Stimulated activated CD8-positive, alpha-beta memory T cell treated with anti-CD3 and anti-CD28 coated beads, Interleukin-4, amount 100 ng/mL, for 1 hour (primary cell): ENCODE measurements around the gene SIMC1.
"Not testable (repeated sequence)": the region's sequence is repeated elsewhere in the genome, so short reads cannot be mapped to it uniquely, and the experiment has no call there.

Source experiments
- DNase-seq, 2 donors: peaks; one replicate each; pipeline ENCODE4 v3.0.0-alpha.2; 2020; ENCODE audit warnings: low read depth in 2 of 2, low spot score in 1 of 2

The SIMC1 gene

DNA sequence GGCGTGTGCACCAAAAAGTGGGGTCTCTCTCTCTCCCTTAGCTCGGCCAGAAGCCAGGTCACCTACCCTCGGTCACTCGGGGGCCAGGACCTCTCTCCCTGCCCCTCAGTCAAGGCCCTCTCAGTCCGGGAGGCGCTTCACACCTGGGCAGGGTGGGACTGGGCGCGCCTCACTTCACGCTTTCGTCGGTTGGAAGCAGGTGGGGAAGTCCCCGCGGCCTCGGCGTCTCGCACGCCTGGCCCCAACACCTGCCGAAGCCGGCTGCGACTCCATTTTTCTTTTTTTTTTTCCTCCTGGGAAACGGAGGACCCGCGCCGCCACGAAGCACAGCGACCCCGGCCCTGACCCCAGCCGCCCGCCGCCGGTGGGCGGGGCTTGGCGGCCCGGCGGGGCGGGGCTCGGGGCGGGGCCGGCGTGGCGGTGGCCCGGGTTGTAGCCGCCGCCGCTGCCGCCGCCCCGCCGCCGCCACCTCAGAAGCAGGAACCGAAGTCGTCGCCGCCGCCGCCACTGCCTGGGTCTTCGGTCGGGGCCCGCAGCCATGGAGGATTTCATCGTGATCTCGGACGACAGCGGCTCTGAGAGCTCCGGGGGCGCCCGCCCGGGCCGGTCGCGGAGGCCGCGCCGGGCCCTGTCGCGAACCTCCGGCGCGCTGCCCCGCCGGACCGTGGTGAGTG, at the start of gene SIMC1:
Gene SIMC1 (plus strand): TSS at position 454 of the 674 bp plus-strand sequence. CDS start 85 bp downstream, at position 539.
- DNase-seq: peak; percentile 8 to 35

DNA sequence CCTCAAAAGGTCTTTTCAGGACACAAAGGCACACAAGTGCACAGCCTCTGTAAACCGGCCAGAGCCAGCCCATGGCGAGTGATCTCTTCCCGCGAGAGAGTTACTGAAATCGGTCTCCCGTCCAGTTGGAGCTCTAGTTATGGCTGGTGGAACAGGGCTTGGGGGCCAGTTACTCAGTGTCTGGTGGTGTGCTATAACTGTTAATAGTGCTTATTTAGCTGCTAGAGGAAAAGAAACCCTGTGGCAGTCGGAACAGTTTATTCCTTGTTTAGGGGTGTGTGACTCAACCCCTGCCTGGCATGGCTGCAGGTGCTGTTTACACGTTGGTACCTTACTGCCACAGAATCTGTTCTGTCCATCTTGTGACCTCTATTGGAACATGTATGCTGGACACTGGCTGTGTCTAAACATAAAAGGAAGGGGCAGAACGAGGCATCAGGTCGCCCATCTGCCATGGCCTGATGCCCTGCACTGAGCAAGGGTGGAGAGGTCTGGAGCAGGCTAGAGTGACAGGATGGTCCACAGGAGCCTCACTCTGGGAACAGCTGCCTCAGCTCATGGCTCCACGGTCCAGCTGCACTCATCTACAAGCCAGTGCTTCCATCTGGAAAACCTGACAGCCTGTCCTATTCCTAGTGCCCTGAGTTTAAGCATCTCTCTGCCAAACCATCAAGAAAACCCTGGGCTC, 49.6 kb upstream of the SIMC1 start:
- DNase-seq: no peak

- DNase-seq: no peak
Observed at GRCh38 chr5:176189857-176190256, 48.4 kb upstream of the SIMC1 start.

DNA sequence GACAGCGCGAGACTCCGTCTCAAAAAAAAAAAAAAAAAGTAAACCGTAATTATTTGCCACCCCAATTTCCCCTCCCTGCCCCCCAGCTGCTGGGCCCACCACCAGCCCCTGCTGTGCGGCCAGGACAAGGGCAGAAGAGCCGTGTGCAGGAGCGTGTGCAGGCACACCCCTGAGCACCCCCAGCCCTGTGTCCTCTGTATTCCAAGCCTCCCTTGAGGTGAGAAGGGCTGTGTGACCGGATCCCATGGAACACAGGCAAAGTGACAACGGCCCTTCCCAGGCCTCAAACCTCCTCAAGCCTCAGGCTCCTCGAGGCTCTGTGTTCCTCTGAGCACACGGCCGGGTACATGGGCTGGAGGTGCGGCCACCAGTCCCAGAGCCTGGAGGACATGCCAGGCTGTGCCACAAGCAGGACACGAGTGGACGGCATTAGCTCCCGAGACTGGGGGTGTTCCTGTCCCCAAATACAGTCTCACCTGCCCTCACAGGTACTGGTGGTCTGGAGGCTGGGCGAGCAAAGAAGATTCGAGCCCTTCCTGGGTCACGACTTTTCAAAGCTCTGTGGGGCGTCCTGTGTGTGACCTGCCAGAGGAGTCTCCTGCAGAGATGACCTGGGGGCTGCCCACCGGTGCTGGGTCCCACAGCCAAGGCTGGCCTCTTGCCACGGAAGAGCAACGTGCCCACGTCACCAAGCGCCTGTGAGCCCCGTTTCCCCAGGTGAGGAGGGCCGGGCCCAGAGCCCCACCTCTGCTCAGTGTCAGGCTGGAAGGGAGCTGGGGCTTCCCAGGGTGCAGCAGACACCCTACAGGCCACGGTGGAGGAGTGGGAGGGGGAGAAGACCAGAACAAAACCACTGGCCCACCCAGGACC, 47.1 kb upstream of the SIMC1 start:
- DNase-seq: no peak

DNA sequence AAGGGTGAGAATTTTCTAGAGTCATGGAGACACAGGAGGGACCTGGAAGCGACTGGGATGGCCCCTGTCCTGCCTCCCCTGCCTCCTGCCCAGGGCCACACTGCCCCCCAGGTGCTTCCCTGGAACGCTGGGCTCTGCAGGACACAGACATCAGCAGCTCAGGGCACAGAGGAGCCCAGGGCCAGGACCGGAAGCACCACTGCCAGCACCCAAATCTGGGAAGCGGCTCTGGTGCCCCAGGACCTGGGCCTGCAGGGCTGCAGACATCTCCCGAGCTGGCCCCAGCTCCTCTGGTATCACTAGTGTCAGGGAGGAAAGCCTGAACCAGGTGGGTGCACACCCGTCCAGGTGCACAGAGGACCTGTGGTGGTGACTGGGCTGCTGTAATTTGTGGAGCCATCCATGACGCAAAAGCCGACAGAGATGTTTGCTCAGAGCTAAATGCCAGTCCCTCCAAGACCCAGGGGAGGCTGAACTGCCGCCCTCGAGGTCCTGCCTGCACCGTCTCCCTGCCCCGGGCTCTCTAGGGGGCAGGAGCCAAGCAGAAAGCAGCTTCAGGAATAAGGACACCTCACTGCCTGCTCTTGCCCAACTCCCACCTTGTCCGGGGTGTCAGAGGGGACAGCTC, 46.0 kb upstream of the SIMC1 start:
- no peak for DNase-seq

- not testable (repeated sequence) for DNase-seq
Observed at GRCh38 chr5:176192722-176193117, 45.5 kb upstream of the SIMC1 start.

DNA sequence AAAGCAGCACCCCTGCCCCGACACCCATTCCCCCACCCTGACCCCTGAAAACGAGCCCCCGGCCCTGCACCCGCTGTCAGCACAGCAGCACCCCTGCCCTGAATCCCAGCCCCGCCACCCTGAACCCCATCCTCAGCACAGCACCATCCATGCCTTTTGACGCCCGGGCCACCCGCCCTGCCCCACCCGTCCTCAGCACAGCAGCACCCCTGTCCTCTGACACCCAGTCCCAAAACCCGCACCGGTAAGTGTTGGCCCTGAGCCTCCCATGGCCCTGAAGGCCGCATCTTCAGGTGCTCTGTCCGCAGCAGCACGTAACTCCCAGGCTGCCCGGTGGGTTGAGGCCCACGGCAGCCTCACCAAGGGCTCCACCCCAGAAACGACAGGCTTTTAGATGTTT, 44.6 kb upstream of the SIMC1 start:
- not testable (repeated sequence) for DNase-seq

DNA sequence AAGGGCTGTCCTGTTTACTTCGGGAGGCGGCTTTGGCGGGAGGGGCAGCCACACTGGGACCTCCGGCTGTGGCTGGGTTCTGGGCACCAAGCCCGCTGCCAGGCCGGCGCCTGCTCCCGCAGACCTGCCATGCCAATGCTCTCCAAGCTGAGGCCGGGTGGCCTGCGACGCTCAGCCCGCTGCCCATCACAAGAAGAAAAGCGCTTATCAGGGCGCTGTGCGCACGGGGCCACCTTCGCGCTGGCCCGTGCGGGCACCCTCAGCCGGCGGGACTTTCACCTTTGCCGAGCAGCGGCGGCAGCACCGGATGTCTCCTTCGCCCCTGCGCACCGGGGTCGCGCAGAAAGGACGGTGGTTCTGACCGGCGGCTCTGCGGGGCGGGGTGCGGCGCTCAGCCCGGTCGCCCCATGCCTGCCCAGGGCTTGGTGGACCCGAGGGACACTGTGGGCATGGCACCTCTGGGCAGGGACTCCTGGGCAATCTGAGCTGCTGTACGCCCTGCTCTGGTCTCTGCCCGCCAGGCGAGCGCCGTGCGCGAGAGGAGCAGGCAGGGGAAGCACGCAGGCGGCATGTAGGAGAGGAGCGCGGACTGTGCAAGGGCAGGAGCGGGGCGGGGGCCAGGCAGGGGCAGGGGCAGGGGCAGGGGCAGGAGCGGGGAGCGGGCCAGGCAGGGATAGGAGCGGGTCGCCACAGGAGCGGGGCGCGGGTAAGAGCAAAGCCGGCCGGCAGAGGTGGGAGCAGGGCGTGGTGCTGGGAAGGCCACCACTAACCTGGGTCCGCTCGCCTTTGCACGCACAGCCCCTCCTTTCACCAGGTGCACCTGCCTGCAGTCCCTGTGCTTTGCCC, 43.8 kb upstream of the SIMC1 start:
- not testable (repeated sequence) for DNase-seq

- DNase-seq: not testable (repeated sequence)
Observed at GRCh38 chr5:176195084-176195413, 43.2 kb upstream of the SIMC1 start.

GRCh38 chr5:176195487-176196207, 42.6 kb upstream of the SIMC1 start:
- not testable (repeated sequence) for DNase-seq

GRCh38 chr5:176196781-176197180, 41.4 kb upstream of the SIMC1 start:
- not testable (repeated sequence) for DNase-seq

GRCh38 chr5:176197234-176197858, 40.9 kb upstream of the SIMC1 start:
- not testable (repeated sequence) for DNase-seq

DNA sequence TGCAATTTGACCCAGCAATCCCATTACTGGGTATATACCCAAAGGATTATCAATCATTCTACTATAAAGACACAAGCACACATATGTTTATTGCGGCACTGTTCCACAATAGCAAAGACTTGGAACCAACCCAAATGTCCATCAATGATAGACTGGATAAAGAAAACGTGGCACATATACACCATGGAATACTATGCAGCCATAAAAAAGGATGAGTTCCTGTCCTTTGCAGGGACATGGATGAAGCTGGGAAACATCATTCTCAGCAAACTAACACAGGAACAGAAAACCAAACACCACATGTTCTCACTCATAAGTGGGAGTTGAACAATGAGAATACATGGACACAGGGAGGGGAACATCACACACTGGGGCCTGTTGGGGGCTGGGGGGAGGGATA, 39.9 kb upstream of the SIMC1 start:
- not testable (repeated sequence) for DNase-seq

- DNase-seq: not testable (repeated sequence)
Observed at GRCh38 chr5:176198991-176199733, 39.1 kb upstream of the SIMC1 start.

DNA sequence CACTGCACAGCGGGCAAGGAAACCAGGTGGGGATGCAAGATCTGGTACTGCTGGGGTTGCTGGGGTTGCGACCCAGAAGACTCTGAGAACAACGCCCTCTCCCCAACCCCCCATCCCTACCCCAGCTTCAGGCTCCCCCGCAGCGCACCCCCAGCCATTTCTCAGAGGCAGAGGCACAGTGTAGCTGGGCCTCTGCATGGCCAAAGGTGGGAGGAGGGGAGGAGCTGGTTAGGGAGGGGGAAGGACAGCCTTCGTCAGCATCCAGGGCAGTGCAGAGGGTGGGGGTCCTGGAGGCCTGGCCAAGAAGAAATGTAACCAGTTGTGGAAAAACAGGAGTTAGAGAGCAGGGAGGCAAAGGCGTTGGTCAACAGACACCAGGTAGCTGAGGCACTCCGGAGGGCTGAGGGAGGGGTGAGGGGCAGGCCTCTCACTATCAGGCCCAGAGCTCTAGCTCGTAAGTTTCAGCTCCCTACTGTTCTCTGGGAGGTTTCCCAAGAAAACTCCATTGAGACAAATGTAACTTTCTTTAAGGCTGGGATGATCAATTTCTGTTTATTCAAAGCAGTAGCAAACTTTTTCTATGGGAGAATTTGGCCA, 38.3 kb upstream of the SIMC1 start:
- DNase-seq: not testable (repeated sequence)

GRCh38 chr5:176201811-176202210, 36.4 kb upstream of the SIMC1 start:
- DNase-seq: no peak

- DNase-seq: no peak
Observed at GRCh38 chr5:176203086-176203485, 35.1 kb upstream of the SIMC1 start.

- DNase-seq: not testable (repeated sequence)
Observed at GRCh38 chr5:176203535-176203934, 34.7 kb upstream of the SIMC1 start.
